ENCODE results near the gene TMEM117.

GRCh38 chr12:43973993-43974392 lies 138.1 kb downstream of the TMEM117 start:
- TF ChIP-seq CTCF (IDR thresholded peaks at IDR 0.05) (no peak), POLR2A (IDR thresholded peaks at IDR 0.05) (no peak)
